ENCODE measurements around the gene OGDH. TPM values are rescaled to one million over a fixed set of nuclear protein-coding genes. Genes with fewer than 3 reads are reported as not detected.
"Not testable (repeated sequence)": the region's sequence is repeated elsewhere in the genome, so short reads cannot be mapped to it uniquely, and the experiment has no call there.

The OGDH gene
- total RNA-seq, 4 donors from 2014 or later: 88.3 to 246 (median 217) TPM

DNA sequence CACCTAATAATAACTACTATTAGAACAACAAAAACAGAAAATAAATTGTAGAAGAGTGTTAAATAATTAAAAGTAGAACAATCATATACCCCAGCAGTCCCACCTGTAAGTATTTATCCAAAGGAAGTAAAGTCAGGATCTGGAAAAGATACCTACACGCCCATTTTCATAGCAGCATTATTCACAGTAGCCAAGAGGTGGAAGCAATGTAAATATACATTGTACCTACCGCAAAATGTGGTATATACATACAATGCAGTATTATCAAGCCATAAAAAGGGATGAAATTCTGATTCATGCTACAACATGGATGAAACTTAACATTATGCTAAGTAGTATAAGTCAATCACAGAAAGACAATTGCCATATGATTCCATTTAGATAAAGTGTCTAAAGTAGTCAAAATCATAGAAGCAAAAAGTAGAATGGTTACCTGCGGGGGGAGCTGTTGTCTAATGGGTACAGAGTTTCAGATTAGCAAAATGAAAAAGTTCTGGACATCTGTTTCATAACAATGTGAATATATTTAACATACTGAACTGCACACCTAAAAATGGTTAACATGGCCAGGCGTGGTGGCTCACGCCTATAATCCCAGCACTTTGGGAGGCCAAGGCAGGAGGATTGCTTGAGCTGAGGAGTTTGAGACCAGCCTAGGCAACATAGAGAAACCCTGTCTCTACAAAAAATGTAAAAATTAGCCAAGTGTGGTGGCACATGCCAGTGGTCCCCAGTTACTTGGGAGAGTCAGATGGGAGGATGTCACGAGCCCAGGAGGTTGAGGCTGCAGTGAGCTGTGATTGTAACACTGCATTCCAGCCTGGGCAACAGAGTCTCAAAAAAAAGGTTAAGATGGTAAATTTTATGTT is 18.4 kb upstream of the OGDH start:
- no peak for TF ChIP-seq POLR2A (IDR thresholded peaks at IDR 0.05)
- TF ChIP-seq, protein P1, sequence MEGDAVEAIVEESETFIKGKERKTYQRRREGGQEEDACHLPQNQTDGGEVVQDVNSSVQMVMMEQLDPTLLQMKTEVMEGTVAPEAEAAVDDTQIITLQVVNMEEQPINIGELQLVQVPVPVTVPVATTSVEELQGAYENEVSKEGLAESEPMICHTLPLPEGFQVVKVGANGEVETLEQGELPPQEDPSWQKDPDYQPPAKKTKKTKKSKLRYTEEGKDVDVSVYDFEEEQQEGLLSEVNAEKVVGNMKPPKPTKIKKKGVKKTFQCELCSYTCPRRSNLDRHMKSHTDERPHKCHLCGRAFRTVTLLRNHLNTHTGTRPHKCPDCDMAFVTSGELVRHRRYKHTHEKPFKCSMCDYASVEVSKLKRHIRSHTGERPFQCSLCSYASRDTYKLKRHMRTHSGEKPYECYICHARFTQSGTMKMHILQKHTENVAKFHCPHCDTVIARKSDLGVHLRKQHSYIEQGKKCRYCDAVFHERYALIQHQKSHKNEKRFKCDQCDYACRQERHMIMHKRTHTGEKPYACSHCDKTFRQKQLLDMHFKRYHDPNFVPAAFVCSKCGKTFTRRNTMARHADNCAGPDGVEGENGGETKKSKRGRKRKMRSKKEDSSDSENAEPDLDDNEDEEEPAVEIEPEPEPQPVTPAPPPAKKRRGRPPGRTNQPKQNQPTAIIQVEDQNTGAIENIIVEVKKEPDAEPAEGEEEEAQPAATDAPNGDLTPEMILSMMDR (IDR thresholded peaks at IDR 0.05): peak in 5 of 6 experiments; percentile 51 to 87 (median 75)
- no peak overlapping the region for H3K4me3 ChIP-seq
- peak in 2 of 3 donors; percentile 63 to 85 for DNase-seq
- H3K36me3 ChIP-seq: no peaks in the 10 kb centered on the region
- no peaks in the 10 kb centered on the region for H3K9me3 ChIP-seq
- H3K4me1 ChIP-seq: peaks cover 0 to 4% (median 0%) of the 10 kb centered on the region in 4 donors
- H3K27ac ChIP-seq: no peak overlapping the region
- H3K27me3 ChIP-seq: no peaks in the 10 kb centered on the region

DNA sequence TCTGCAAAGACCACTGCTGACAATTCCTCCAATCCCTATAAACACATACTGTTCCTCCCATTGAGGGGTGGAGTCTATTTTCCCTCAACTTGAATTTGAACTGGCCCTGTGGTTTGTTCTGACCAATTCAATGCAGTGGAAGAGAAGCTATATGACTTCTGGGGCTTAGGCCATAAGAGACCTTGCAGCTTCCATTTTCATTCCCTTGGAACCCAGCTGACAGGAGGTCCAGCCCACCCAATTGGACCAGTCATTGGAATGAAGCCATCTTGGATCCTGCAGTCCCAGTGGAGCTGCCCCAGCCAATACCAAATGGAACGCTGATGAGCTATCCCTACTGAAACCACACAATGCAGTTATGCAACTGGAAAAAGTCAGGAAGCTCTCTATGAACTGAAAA is 15.5 kb upstream of the OGDH start:
- H3K36me3 ChIP-seq: no peaks in the 10 kb centered on the region
- H3K27ac ChIP-seq: no peak overlapping the region
- no peak for DNase-seq
- TF ChIP-seq, protein P1 (IDR thresholded peaks at IDR 0.05): no peak
- no peak for TF ChIP-seq POLR2A (IDR thresholded peaks at IDR 0.05)
- no peaks in the 10 kb centered on the region for H3K9me3 ChIP-seq
- H3K4me3 ChIP-seq: no peak overlapping the region
- peaks cover 0 to 4% (median 0%) of the 10 kb centered on the region in 4 donors for H3K4me1 ChIP-seq
- no peaks in the 10 kb centered on the region for H3K27me3 ChIP-seq

DNA sequence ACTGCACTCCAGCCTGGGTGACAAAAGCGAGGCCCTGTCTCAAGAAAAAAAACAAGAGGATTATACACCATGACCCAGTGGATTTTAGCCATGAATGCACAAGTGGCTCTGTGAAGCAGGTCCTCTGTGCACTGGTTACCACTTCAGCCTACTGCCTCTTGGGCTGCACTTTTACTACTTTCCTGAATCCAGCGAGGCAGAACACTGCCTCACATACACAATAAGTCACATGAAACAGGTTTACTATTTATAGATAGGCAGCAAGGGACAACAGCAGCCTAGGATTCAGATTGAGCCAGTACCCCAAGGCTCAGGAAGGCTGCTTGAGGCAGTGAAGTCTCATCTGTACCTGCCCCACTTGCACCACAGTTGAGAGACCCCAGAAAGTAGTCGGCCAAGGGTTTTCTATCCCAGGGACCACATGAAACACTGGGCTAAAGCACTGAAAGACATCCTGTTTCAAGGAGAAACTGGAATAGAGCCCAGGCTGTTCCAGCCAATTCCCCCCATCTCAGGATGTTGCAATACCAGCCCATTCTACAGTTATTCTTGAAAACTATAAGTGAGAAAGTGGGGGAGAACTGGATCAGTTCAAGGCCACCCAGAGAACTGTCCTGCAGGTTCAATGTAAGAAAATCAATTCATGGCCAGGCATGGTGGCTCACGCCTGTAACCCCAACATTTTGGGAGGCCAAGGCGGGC is 10.3 kb upstream of the OGDH start:
- TF ChIP-seq POLR2A (IDR thresholded peaks at IDR 0.05): no peak
- TF ChIP-seq, protein P1 (IDR thresholded peaks at IDR 0.05): no peak
- no peak overlapping the region for H3K27ac ChIP-seq

DNA sequence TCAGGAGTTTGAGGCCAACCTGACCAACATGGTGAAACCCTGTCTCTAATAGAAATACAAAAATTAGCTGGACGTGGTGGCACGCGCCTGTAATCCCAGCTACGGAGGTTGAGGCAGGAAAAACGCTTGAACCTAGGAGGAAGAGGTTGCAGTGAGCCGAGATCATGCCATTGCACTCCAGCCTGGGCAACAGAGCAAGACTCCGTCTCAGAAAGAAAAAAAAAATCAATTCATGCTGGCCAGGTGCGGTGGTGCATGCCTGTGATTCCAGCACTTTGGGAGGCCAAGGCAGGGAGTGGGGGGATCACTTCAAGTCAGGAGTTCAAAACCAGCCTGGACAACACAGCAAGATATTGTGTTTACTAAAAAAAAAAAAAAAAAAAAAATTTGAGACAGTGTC is 9.2 kb upstream of the OGDH start:
- not testable (repeated sequence) for H3K9me3 ChIP-seq, H3K27me3 ChIP-seq, H3K4me3 ChIP-seq, DNase-seq, H3K4me1 ChIP-seq, H3K36me3 ChIP-seq, H3K27ac ChIP-seq

More for the DNA sequence above, 10.3 kb upstream of the OGDH start:
- Histone ChIP-seq H3K36me3 (no peaks in the 10 kb centered on the region), H3K9me3 (no peaks in the 10 kb centered on the region), H3K27me3 (no peaks in the 10 kb centered on the region), H3K4me3 (no peak overlapping the region), H3K4me1 (no peaks in the 10 kb centered on the region)
- DNase-seq: no peak

- H3K36me3 ChIP-seq: no peaks in the 10 kb centered on the region
- no peak overlapping the region for H3K4me3 ChIP-seq
- H3K4me1 ChIP-seq: peaks cover 0 to 3% (median 0%) of the 10 kb centered on the region in 4 donors
- H3K9me3 ChIP-seq: no peaks in the 10 kb centered on the region
- no peak for DNase-seq
- no peaks in the 10 kb centered on the region for H3K27me3 ChIP-seq
- TF ChIP-seq, protein P1 (IDR thresholded peaks at IDR 0.05): no peak
- no peak for TF ChIP-seq POLR2A (IDR thresholded peaks at IDR 0.05)
- no peak overlapping the region for H3K27ac ChIP-seq
Measured at GRCh38 chr7:44599222-44599621, 7.2 kb upstream of the OGDH start.

- H3K9me3 ChIP-seq: no peaks in the 10 kb centered on the region
- H3K27ac ChIP-seq: no peak overlapping the region
- TF ChIP-seq, protein P1 (IDR thresholded peaks at IDR 0.05): no peak
- TF ChIP-seq POLR2A (IDR thresholded peaks at IDR 0.05): no peak
- DNase-seq: no peak
- H3K4me3 ChIP-seq: no peak overlapping the region
- H3K4me1 ChIP-seq: peaks cover 0 to 10% (median 2%) of the 10 kb centered on the region in 4 donors
- no peaks in the 10 kb centered on the region for H3K36me3 ChIP-seq
- H3K27me3 ChIP-seq: no peaks in the 10 kb centered on the region
Measured at GRCh38 chr7:44602576-44602910, 3.9 kb upstream of the OGDH start.

Data from Peyer's patch (tissue), 4 donors.